Inferior parietal cortex (tissue), 1 donor: ENCODE data around the gene MIS12.
A peak's percentile ranks its signal among the peaks of the same experiment; 100 is the strongest.

Source experiments
- DNase-seq: peaks from one replicate; pipeline ENCODE4 v3.0.0-alpha.2; 2016; ENCODE audit errors: extremely low spot score

The MIS12 gene

DNA sequence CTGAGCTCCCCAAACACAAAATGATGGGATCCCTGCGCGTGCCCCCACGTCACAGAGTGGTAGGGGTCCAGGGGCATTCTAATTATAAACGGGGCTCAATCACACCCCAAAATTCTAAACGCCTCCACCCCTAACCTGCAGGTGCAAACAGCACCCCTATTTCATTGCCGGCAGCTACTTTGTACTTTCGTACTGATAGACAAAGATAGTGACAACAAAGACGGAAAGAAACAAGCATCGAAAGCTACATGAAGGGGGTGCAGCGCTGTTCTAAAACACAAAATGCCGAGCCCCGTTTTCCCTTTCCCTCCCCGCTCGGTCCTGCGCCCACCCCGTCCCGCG is 13.9 kb downstream of the MIS12 start:
- DNase-seq = no peak

GRCh38 chr17:5500589-5501391 is 14.4 kb downstream of the MIS12 start:
- peak; percentile 72 for DNase-seq

- no peak for DNase-seq
Measured at GRCh38 chr17:5501685-5502084, 15.3 kb downstream of the MIS12 start.

- no peak for DNase-seq
Measured at GRCh38 chr17:5502552-5502951, 16.2 kb downstream of the MIS12 start.

GRCh38 chr17:5506307-5506706 is 19.9 kb downstream of the MIS12 start:
- DNase-seq = no peak

DNA sequence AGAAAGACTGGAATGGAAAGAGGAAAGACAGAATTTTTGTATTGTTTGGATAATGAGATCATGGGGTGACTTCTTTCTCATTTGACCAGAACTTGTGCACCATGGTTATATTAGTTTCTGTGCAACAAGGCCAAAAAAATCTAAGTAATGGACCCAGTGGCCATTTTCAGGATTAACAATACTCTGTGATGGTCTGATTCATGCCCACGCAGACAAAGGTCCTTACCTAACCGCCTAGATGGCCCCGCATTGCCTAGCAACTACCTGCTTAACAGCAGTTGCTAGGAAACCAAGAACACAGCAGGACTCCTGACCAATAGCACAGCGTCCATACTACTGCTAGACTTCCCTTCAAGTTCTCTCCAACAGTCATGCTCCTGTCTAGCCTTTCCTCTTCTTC is 22.4 kb downstream of the MIS12 start:
- no peak for DNase-seq

DNA sequence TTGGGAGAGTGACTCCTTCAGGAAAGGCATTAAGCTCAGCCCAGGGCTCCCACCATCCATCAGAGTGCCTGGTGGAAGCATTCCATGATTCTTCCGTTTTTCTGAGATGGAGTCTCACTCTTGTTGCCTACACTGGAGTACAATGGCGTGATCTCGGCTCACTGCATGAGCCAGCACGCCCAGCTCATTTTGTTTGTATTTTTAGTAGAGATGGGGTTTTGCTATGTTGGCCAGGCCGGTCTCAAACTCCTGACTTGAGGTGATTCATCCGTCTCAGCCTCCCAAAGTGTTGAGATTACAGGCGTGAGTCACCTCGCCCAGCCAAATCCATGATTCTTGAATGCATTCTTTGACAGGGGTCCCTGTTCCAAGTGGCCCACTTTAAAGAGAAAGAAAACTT is 23.1 kb downstream of the MIS12 start:
- no peak for DNase-seq

DNA sequence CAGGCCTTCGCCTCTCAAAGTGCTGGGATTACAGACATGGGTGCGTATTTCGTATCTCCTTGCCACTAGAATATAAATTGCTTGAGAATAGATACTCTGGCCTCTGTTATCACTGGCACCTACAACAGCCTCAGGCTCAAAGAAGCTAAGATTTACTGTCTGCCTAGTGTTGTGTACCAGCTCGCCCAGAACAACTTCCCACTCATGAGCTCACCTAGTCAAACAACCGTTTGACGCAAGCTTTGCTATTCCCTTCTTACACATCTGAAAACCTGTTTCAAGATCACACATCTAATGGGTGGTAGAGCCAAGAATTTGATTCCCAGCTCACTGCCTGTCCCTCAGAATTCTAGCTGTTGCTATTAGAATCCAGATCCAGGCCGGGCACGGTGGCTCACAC is 24.4 kb downstream of the MIS12 start:
- no peak for DNase-seq

- DNase-seq = no peak
Measured at GRCh38 chr17:5511401-5512225, 25.2 kb downstream of the MIS12 start.

- DNase-seq = no peak
Measured at GRCh38 chr17:5513628-5514027, 27.3 kb downstream of the MIS12 start.

- DNase-seq = no peak
Measured at GRCh38 chr17:5514976-5515375, 28.6 kb downstream of the MIS12 start.

DNA sequence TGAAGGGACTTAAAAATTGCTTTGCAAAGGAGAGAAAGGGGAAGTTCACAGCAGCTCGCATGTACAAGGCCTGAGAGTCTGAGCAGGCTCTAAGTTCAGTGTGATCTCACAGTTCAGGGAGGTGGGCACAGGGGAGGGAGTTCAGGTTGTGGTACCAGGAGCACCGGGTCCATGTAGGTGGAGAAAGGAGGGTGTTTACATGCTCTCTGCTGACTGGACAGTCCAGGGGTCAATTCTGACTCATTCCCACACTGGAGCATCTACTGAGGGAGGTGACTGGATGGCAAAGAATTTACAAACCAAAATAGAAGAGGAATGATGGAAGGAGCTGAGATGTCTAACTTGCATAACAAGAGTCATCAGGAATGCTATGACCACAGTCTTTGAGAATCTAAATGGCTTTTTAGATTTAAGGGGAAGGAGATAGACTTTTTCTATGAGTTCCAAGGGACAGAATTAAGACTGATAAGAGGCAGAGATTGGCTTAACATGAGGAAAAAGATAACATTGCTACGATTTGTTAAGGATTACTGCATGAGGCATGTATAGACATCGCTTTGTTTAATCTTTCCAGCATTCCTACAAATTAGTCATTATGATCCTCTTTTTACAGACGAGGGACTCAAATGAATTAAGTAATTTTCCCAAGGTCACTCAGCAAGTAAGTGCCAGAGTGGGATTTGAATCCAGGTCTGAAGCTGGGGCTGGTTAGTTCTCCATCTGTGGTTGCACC is 29.9 kb downstream of the MIS12 start:
- DNase-seq = no peak

GRCh38 chr17:5522476-5522875 is 36.1 kb downstream of the MIS12 start:
- DNase-seq = no peak

DNA sequence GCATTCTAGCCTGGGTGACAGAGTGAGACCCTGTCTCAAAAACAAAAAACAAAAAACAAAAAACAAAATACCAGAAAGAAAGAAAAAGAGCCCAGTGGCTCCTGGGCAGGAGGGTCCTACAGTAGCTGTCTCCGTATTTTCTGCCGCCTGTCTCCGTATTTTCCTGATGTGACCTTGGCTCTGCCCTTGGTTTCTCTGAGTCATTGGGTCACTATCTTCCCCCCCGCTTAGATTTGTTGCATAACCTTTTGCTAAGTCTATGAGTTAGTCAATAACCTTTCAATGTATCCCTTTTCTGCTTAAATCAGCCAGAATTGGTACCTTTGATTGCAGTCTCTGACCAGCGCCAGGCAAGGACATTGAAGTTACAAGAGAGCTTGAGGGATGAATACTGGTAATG is 36.9 kb downstream of the MIS12 start:
- DNase-seq = no peak

DNA sequence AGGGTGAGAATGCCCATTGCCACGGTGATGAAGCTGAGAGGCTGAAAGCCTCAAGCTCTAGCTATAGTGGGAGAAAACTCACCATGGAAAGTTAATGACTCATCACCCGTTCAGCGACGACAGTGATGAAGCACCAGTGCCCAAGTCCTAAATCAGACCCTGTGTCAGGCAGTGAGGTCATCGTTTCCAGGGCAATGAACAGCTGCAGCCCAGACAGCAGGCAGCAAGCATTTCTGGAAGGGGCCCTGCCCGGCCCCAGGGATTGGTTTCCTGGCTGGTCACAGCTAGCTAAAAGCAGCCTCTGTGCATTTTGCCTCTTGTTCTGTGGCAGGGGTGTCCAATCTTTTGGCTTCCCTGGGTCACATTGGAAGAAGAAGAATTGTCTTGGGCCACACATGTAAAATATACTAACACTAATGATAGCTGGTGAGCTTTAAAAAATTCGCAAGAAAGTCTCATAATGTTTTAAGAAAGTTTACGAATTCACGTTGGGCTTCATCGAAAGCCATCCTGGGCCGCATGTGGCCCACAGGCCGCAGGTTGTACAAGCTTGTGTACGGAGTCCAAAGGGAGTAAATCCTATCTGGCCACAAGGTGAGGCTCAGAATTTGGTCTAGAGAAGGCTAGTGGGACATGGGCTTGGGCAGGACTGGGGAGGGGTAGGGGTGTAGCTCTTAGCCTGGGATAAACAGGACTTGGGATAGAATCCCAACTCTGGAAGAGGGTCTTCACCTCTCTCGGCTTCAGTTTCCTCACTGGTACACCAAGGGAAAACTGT is 40.6 kb downstream of the MIS12 start:
- peak; percentile 64 for DNase-seq

- DNase-seq = no peak
Measured at GRCh38 chr17:5527601-5528250, 41.4 kb downstream of the MIS12 start.

- DNase-seq = no peak
Measured at GRCh38 chr17:5530265-5531084, 44.1 kb downstream of the MIS12 start.

- no peak for DNase-seq
Measured at GRCh38 chr17:5531085-5531418, 44.7 kb downstream of the MIS12 start.

- DNase-seq = no peak
Measured at GRCh38 chr17:5532581-5532980, 46.2 kb downstream of the MIS12 start.

DNA sequence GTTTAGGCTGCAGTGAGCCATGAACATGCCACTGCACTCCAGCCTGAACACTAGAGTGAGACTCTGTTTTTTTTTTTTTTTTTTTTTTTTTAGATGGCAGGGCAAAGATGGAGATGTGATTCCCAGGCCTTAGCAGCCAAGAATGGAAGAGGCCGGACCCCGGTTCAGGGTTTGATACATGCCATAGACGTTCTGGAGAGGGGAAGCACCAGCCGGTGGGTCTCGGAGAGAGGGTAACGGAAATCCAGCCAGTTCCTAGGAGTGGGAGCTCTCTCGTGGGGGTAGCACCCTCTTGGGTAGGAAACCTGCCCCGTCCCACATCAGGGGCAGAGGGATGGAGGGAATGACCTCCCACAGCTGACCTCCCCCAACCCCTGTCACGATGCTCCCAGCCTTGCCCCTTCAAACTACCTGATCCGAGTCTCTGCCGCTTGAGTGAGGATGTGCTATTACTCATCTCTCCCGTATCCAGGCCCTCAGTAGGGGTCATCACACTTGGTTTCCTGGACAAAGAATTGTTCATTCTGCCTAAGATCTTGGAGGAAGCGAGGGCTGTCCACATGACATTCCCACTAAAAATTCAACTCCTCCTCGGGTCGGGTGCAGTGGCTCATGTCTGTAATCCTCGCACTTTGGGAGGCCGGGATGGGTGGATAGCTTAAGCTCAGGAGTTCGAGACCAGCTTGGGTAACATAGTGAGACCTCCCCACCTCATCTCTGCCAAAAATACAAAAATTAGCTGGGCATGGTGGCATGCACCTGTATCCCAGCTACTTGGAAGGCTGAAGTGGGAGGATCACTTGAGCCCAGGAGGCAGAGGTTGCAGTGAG is 47.3 kb downstream of the MIS12 start:
- DNase-seq = no peak
